ENCODE data around the gene RAB10. TPM values are rescaled to one million over a fixed set of nuclear protein-coding genes. Genes with fewer than 3 reads are reported as not detected.
"Not testable (repeated sequence)": the region's sequence is repeated elsewhere in the genome, so short reads cannot be mapped to it uniquely, and the experiment has no call there.

Gene RAB10
- total RNA-seq, 1 donor from 2014 or later, result 238 TPM

DNA sequence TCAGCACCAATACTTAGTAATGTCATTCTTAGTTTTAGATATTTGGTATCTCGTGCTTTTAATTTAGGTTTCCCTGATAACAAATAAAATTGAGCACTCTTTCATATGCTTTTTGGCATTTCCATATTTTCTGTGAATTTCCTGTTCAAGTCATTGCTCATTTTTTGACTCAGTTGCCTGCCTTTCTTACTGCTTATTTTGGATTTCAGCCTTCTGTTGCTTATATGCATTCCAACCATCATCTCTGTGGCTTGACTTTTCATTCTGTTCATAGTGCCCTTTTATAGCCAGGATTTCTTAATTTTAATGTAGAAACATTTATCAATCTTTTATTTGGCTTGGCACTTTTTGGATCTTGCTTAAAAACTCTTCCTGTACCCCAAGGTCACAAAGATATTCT, 37.0 kb upstream of the RAB10 start:
- H3K9ac ChIP-seq, result no peak overlapping the region
- H3K36me3 Mint-ChIP-seq, result no peaks in the 10 kb centered on the region
- H2AFZ ChIP-seq (replicated peaks), result no peak overlapping the region
- H3K27me3 Mint-ChIP-seq (ENCODE audit: insufficient read depth, low read depth), result peaks cover 2% of the 10 kb centered on the region
- H3K4me3 Mint-ChIP-seq, result no peak overlapping the region
- no peaks in the 10 kb centered on the region for H3K36me3 ChIP-seq
- no peaks in the 10 kb centered on the region for H4K20me1 ChIP-seq (ENCODE audit: low read depth)
- no peaks in the 10 kb centered on the region for H3K27me3 ChIP-seq
- DNase-seq (ENCODE audit: low spot score), result no peak
- no peaks in the 10 kb centered on the region for H3K9me3 ChIP-seq (ENCODE audit: low read depth)
- no peak overlapping the region for H3K4me3 ChIP-seq
- TF ChIP-seq EZH2phosphoT487 (IDR thresholded peaks at IDR 0.05) (no peak), EZH2 (IDR thresholded peaks at IDR 0.05) (no peak), CTCF (IDR thresholded peaks at IDR 0.05) (no peak)
- H3F3A ChIP-seq (ENCODE audit: low read depth), result peaks cover 3% of the 10 kb centered on the region
- no peak overlapping the region for H3K27ac Mint-ChIP-seq
- no peak overlapping the region for H3K27ac ChIP-seq
- no peaks in the 10 kb centered on the region for H3K4me1 ChIP-seq
- H3K79me2 ChIP-seq (ENCODE audit: low read depth), result no peaks in the 10 kb centered on the region
- no peak overlapping the region for H3K4me2 ChIP-seq
- no peaks in the 10 kb centered on the region for H3K4me1 Mint-ChIP-seq
- no peaks in the 10 kb centered on the region for H3K9me3 Mint-ChIP-seq

- H3K27me3 ChIP-seq; H3K4me3 ChIP-seq; H3K27me3 Mint-ChIP-seq (ENCODE audit: insufficient read depth, low read depth); H3K27ac ChIP-seq; H3K9ac ChIP-seq; H3K79me2 ChIP-seq (ENCODE audit: low read depth); H3K36me3 Mint-ChIP-seq; H3K9me3 Mint-ChIP-seq; H4K20me1 ChIP-seq (ENCODE audit: low read depth); H3K4me1 ChIP-seq; H3K4me3 Mint-ChIP-seq; H3K4me2 ChIP-seq; H3K4me1 Mint-ChIP-seq; DNase-seq (ENCODE audit: low spot score); H2AFZ ChIP-seq (replicated peaks); H3F3A ChIP-seq (ENCODE audit: low read depth); H3K27ac Mint-ChIP-seq; H3K36me3 ChIP-seq; H3K9me3 ChIP-seq (ENCODE audit: low read depth): not testable (repeated sequence)
Observed at GRCh38 chr2:25998816-25999383, 35.0 kb upstream of the RAB10 start.

DNA sequence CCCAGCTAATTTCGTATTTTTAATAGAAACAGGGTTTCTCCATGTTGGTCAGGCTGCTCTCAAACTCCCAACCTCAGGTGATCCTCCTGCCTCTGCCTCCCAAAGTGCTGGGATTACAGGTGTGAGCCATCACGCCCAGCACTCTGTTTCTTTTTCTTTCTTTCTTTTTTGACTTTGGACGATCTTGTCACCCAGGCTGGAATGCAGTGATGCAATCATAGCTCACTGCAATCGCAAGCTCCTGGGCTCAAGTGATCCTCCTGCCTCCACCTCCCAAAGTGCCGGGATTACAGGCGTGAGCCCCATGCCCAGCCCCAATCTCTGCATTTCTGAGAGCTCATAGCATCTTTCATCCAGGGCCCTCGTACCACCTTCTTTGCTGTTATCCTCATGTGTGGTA, 34.5 kb upstream of the RAB10 start:
- H2AFZ ChIP-seq (replicated peaks); H3K4me2 ChIP-seq; H3K4me3 ChIP-seq; H3K27me3 Mint-ChIP-seq (ENCODE audit: insufficient read depth, low read depth); H3K9me3 Mint-ChIP-seq; H3K36me3 ChIP-seq; H4K20me1 ChIP-seq (ENCODE audit: low read depth); H3K27me3 ChIP-seq; H3K79me2 ChIP-seq (ENCODE audit: low read depth); DNase-seq (ENCODE audit: low spot score); H3K4me3 Mint-ChIP-seq; H3F3A ChIP-seq (ENCODE audit: low read depth); H3K4me1 Mint-ChIP-seq; H3K27ac ChIP-seq; H3K36me3 Mint-ChIP-seq; H3K4me1 ChIP-seq; H3K9ac ChIP-seq; H3K9me3 ChIP-seq (ENCODE audit: low read depth); H3K27ac Mint-ChIP-seq: not testable (repeated sequence)

DNA sequence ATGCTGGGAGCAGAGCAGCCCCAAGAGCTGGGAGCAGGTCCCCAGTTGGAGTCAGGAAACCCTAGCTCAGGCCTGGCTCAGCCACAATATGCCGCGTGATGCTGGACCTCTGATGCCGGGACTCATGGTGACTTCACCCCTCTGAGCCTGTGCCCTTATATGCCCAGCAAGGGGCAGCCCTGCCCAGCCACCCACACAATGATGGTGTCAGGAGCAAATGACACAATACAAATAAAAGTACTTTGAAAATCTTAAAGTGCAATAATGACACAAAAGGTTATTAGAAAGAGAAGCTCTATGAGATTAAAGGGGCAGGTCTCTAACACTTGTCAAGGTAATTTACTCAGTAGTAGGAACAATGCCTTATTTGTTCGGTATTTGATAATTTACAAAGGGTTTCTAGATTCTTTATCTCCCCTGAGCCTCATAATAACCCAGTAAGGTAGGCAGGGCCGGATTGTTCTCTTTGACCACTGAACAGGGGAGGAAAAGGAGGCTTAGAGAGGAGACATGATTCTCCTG, 33.3 kb upstream of the RAB10 start:
- Mint-ChIP-seq H3K4me3 (no peak overlapping the region), H3K9me3 (peaks cover 2% of the 10 kb centered on the region), H3K27ac (no peak overlapping the region), H3K4me1 (peaks cover 4% of the 10 kb centered on the region), H3K27me3 (ENCODE audit: insufficient read depth, low read depth) (no peaks in the 10 kb centered on the region), H3K36me3 (no peaks in the 10 kb centered on the region)
- no peak overlapping the region for H3K4me3 ChIP-seq
- no peaks in the 10 kb centered on the region for H3K27me3 ChIP-seq
- no peak overlapping the region for H3K9ac ChIP-seq
- no peaks in the 10 kb centered on the region for H4K20me1 ChIP-seq (ENCODE audit: low read depth)
- peaks cover 3% of the 10 kb centered on the region for H3F3A ChIP-seq (ENCODE audit: low read depth)
- no peak overlapping the region for H2AFZ ChIP-seq (replicated peaks)
- no peaks in the 10 kb centered on the region for H3K9me3 ChIP-seq (ENCODE audit: low read depth)
- no peak overlapping the region for H3K27ac ChIP-seq
- H3K4me2 ChIP-seq, result no peak overlapping the region
- no peak for DNase-seq (ENCODE audit: low spot score)
- TF ChIP-seq CTCF (IDR thresholded peaks at IDR 0.05) (no peak), EZH2 (IDR thresholded peaks at IDR 0.05) (no peak), EZH2phosphoT487 (IDR thresholded peaks at IDR 0.05) (no peak)
- no peaks in the 10 kb centered on the region for H3K4me1 ChIP-seq
- H3K79me2 ChIP-seq (ENCODE audit: low read depth), result no peaks in the 10 kb centered on the region
- H3K36me3 ChIP-seq, result no peaks in the 10 kb centered on the region
